HepG2 (cell line): Measurements from ENCODE around the gene GPR156. TPM values are rescaled to one million over a fixed set of nuclear protein-coding genes. Genes with fewer than 3 reads are reported as not detected.
A peak's percentile ranks its signal among the peaks of the same experiment; 100 is the strongest.

Experiments
- AGO2 ChIP-seq: fragments of 200-400 bp; formaldehyde crosslinking; optimal IDR thresholded peaks from 2 replicates; pipeline ENCODE3; 2017; ENCODE audit warnings: mild to moderate bottlenecking, low read depth, low read length, moderate library complexity
- ARID5B ChIP-seq: IDR thresholded peaks from 2 replicates; pipeline ENCODE4 v1.4.0; 2020; ENCODE audit warnings: mild to moderate bottlenecking, missing genetic modification reagents
- CEBPZ ChIP-seq: IDR thresholded peaks from 2 replicates; pipeline ENCODE4 v1.6.1; 2012; ENCODE audit warnings: low read length, improper control_type of control experiment
- GLMP ChIP-seq: sonication (generic); formaldehyde crosslinking; IDR thresholded peaks from 2 replicates; pipeline ENCODE4 v1.9.0; 2021; ENCODE audit warnings: missing genetic modification reagents, mild to moderate bottlenecking, borderline replicate concordance
- KMT2B ChIP-seq: IDR thresholded peaks from 2 replicates; pipeline ENCODE4 v1.6.1; 2016; ENCODE audit warnings: missing genetic modification reagents, missing compliant biosample characterization
- RAD21 ChIP-seq: fragments of 450-650 bp; formaldehyde crosslinking; IDR thresholded peaks from 2 replicates; pipeline ENCODE4 v1.5.0; 2020; ENCODE audit warnings: mild to moderate bottlenecking
- SNAI1 ChIP-seq: sonication (generic); formaldehyde crosslinking; IDR thresholded peaks from 2 replicates; pipeline ENCODE4 v1.5.0; 2020; ENCODE audit warnings: mild to moderate bottlenecking, missing genetic modification reagents, borderline replicate concordance
- STAG1 ChIP-seq: sonication (generic); formaldehyde crosslinking; IDR thresholded peaks from 2 replicates; pipeline ENCODE4 v1.4.0; 2020; ENCODE audit warnings: missing genetic modification reagents
- ZFP1 ChIP-seq: IDR thresholded peaks from 2 replicates; pipeline ENCODE4 v1.6.1; 2016
- ZNF263 ChIP-seq: sonication (generic); formaldehyde crosslinking; IDR thresholded peaks from 2 replicates; pipeline ENCODE4 v1.4.0; 2020; ENCODE audit warnings: missing genetic modification reagents
- ZNF326 ChIP-seq: sonication (generic); formaldehyde crosslinking; IDR thresholded peaks from 2 replicates; pipeline ENCODE4 v1.4.0; 2020; ENCODE audit warnings: missing genetic modification reagents, borderline replicate concordance
- ZNF580 ChIP-seq: IDR thresholded peaks from 2 replicates; pipeline ENCODE4 v1.6.1; 2016; ENCODE audit warnings: low read depth, borderline replicate concordance
- polyA plus RNA-seq, 8 experiments: library from polyadenylated mRNA; depleted of rRNA in 3 of 8; stranded (reverse) in 7 of 8; unstranded in 1 of 8; fragments of >200 nt; fragmentation: Illumina TruSeq in 4 of 8; extraction: Trizol in 4 of 8; gene quantifications; 2 replicates each; pipeline versions ENCODE4 v1.2.1 to v1.2.3, GENCODE V29; 2011 to 2016; ENCODE audit warnings: low read depth in 4 of 8, missing spikeins in 1 of 8, mixed read lengths in 1 of 8; ENCODE audit not compliant: insufficient read depth in 1 of 8
- total RNA-seq, 5 experiments: library from RNA; depleted of rRNA; stranded (reverse); fragments of >200 nt; fragmentation: Illumina TruSeq; extraction: Trizol; gene quantifications; 2 replicates each; pipeline ENCODE4 v1.2.3, GENCODE V29; 2016; ENCODE audit warnings: low read depth in 1 of 5

The GPR156 gene
- total and polyA plus RNA-seq, 2 of the 13 experiments (the other 11 are each of a cell fraction or from before 2014, with no cell fraction given), result not detected

GRCh38 chr3:120144267-120144666 lies 140.8 kb downstream of the GPR156 start (continued):
- TF ChIP-seq GLMP (CRISPR knock-in tag) (no peak), ZNF263 (CRISPR knock-in tag) (no peak), ZNF326 (CRISPR knock-in tag) (no peak), STAG1 (CRISPR knock-in tag) (peak; percentile 39), CEBPZ (no peak), ZNF580 (no peak), ZFP1 (CRISPR knock-in tag) (no peak), SNAI1 (CRISPR knock-in tag) (no peak), ARID5B (CRISPR knock-in tag) (peak; percentile 16; the same call in 1 of the 2 replicates), KMT2B (CRISPR knock-in tag) (no peak), AGO2 (no peak), RAD21 (0 out of 2 replicates have a peak, but pooled peaks have one; percentile 18)
- TF ChIP-seq, all 625 proteins: peak for 8
